HepG2 (cell line): ENCODE data around the gene HNRNPF. TPM values are rescaled to one million over a fixed set of nuclear protein-coding genes. Genes with fewer than 3 reads are reported as not detected.
A peak's percentile ranks its signal among the peaks of the same experiment; 100 is the strongest.

Experiments
- ATAC-seq: fragments of 200-7000 bp; cut with Tn5 transposase; 3 replicates; pipeline ENCODE4 v1.9.1; 2020; ENCODE audit warnings: mild to moderate bottlenecking, moderate library complexity
- BruUV-seq: library from RNA; stranded (reverse); fragments of 400-500 nt; replicated peaks from 2 replicates; lab custom pipeline; 2021; lab: Mats Ljungman, UMichigan
- CTCF ChIA-PET: fragments of 300-600 bp; formaldehyde crosslinking; extraction: SDS; loops from one replicate; lab custom pipeline; 2021; ENCODE audit warnings: low total read pairs, inconsistent platforms, low intra/inter-chr PET ratio; lab: Yijun Ruan, JAX
- POLR2A ChIA-PET: fragments of 350-600 bp; sonication (Branson Sonifier 250); formaldehyde crosslinking; loops from one replicate; lab custom pipeline; 2020; ENCODE audit warnings: antibody characterized with exemption, inconsistent platforms; lab: Yijun Ruan, JAX
- DNase-seq: peaks from one replicate; pipeline ENCODE4 v3.0.0-alpha.2; 2015; ENCODE audit warnings: low spot score
- FAIRE-seq: peaks from 3 replicates; lab custom pipeline; 2011; peaks lifted over from hg19 to GRCh38; lab: Jason Lieb, UNC
- H2AFZ ChIP-seq: one replicate; pipeline ENCODE4 v1.6.1; 2011; ENCODE audit warnings: low read length, inconsistent platforms
- H3K27ac ChIP-seq: fragments of 300-600 bp; 3 replicates; pipeline ENCODE4 v1.8.0; 2011; ENCODE audit warnings: mixed run types, mild to moderate bottlenecking, mixed read lengths, low read length, inconsistent platforms; ENCODE audit not compliant: insufficient read depth; ENCODE audit errors: extremely low read length
- H3K27me3 ChIP-seq, 2 experiments: fragments of 200-600 bp in 1 of 2; 2 replicates in 1 of 2; 3 replicates in 1 of 2; pipeline versions ENCODE4 v1.6.0 to v1.8.0; 2011; ENCODE audit warnings: low read length in 2 of 2, mild to moderate bottlenecking in 2 of 2, moderate library complexity in 2 of 2, inconsistent platforms in 1 of 2; ENCODE audit not compliant: insufficient read depth in 2 of 2, control insufficient read depth in 1 of 2
- H3K36me3 ChIP-seq, 2 experiments: fragments of 200-600 bp in 1 of 2; replicated peaks in 1 of 2; 2 replicates in 1 of 2; 3 replicates in 1 of 2; pipeline versions ENCODE4 v1.5.1 to v1.8.0; 2011; ENCODE audit warnings: low read length in 2 of 2, inconsistent platforms in 1 of 2; ENCODE audit not compliant: insufficient read depth in 2 of 2, control insufficient read depth in 1 of 2
- H3K4me1 ChIP-seq: 2 replicates; pipeline ENCODE4 v1.5.1; 2012; ENCODE audit warnings: low read length, inconsistent platforms; ENCODE audit not compliant: insufficient read depth
- H3K4me2 ChIP-seq: 2 replicates; pipeline ENCODE4 v1.6.0; 2011; ENCODE audit warnings: low read depth, low read length, inconsistent platforms
- H3K4me3 ChIP-seq, 3 experiments: fragments of 200-600 bp in 1 of 3; sonication (generic), shearing (Covaris generic) in 1 of 3; replicated peaks in 1 of 3; 2 replicates each; pipeline ENCODE4 v1.5.1; 2011 to 2016; ENCODE audit warnings: low read length in 3 of 3, inconsistent platforms in 2 of 3, low read depth in 2 of 3, mild to moderate bottlenecking in 2 of 3, control low read depth in 1 of 3, mixed read lengths in 1 of 3; ENCODE audit not compliant: insufficient read depth in 1 of 3
- H3K79me2 ChIP-seq: one replicate; pipeline ENCODE4 v1.6.1; 2011; ENCODE audit warnings: low read length, inconsistent platforms; ENCODE audit not compliant: insufficient read depth
- H3K9ac ChIP-seq: 2 replicates; pipeline ENCODE4 v1.6.0; 2011; ENCODE audit warnings: mild to moderate bottlenecking, low read depth, low read length, inconsistent platforms; ENCODE audit not compliant: insufficient read depth
- H3K9me3 ChIP-seq: 2 replicates; pipeline ENCODE4 v1.5.1; 2012; ENCODE audit warnings: mild to moderate bottlenecking, low read length
- H4K20me1 ChIP-seq: 2 replicates; pipeline ENCODE4 v1.6.0; 2011; ENCODE audit warnings: inconsistent platforms, mild to moderate bottlenecking, low read length, moderate library complexity; ENCODE audit not compliant: insufficient read depth
- ATRX ChIP-seq: sonication (generic); formaldehyde crosslinking; IDR thresholded peaks from 2 replicates; pipeline ENCODE4 v1.4.0; 2020; ENCODE audit warnings: missing genetic modification reagents, borderline replicate concordance
- CHCHD3 ChIP-seq: sonication (generic); formaldehyde crosslinking; IDR thresholded peaks from 2 replicates; pipeline ENCODE4 v1.8.0; 2022; ENCODE audit warnings: mild to moderate bottlenecking, missing genetic modification reagents, moderate library complexity
- DNMT3B ChIP-seq: conservative IDR thresholded peaks from 2 replicates; pipeline ENCODE4 v1.6.1; 2016; ENCODE audit warnings: missing biosample characterization, control low read depth
- EP300 ChIP-seq, 3 experiments: sonication (generic) in 1 of 3; formaldehyde crosslinking in 1 of 3; IDR thresholded peaks; 2 replicates each; pipeline versions ENCODE4 v1.5.1 to v1.6.1; 2011 to 2020; ENCODE audit warnings: low read depth in 2 of 3, low read length in 2 of 3, borderline replicate concordance in 1 of 3, improper control_type of control experiment in 1 of 3, mild to moderate bottlenecking in 1 of 3, missing genetic modification reagents in 1 of 3, moderate library complexity in 1 of 3
- HOXA9 ChIP-seq: sonication (generic); formaldehyde crosslinking; IDR thresholded peaks from 2 replicates; pipeline ENCODE4 v1.8.1; 2022; ENCODE audit warnings: missing genetic modification reagents, mild to moderate bottlenecking, moderate library complexity, borderline replicate concordance
- KLF6 ChIP-seq: IDR thresholded peaks from 2 replicates; pipeline ENCODE4 v1.8.0; 2016; ENCODE audit warnings: missing biosample characterization, missing genetic modification reagents
- SRSF1 ChIP-seq: fragments of 200-400 bp; formaldehyde crosslinking; optimal IDR thresholded peaks from 2 replicates; pipeline ENCODE3; 2017; ENCODE audit warnings: mild to moderate bottlenecking, low read depth, low read length, moderate library complexity
- ZNF207 ChIP-seq: fragments of 450-650 bp; IDR thresholded peaks from 2 replicates; pipeline ENCODE4 v1.6.1; 2016; ENCODE audit warnings: antibody characterized with exemption, borderline replicate concordance
- ZNF234 ChIP-seq: sonication (generic); formaldehyde crosslinking; conservative IDR thresholded peaks from 2 replicates; pipeline ENCODE4 v1.5.1; 2020; ENCODE audit warnings: mild to moderate bottlenecking, missing genetic modification reagents
- ZNF556 ChIP-seq: sonication (generic); formaldehyde crosslinking; IDR thresholded peaks from 2 replicates; pipeline ENCODE4 v1.4.0; 2020; ENCODE audit warnings: mild to moderate bottlenecking, missing genetic modification reagents, borderline replicate concordance
- ZNF558 ChIP-seq: sonication (generic); formaldehyde crosslinking; IDR thresholded peaks from 2 replicates; pipeline ENCODE4 v1.9.0; 2022; ENCODE audit warnings: mild to moderate bottlenecking, missing genetic modification reagents, borderline replicate concordance
- ZNF724P ChIP-seq: sonication (generic); formaldehyde crosslinking; IDR thresholded peaks from 2 replicates; pipeline ENCODE4 v1.8.0; 2022; ENCODE audit warnings: missing genetic modification reagents, borderline replicate concordance
- WGBS: methylation state at CpG from one replicate; pipeline ENCODE4 v1.1.6; 2017; ENCODE audit warnings: low lambda C conversion rate; 5-methylcytosine and 5-hydroxymethylcytosine counted together
- in situ Hi-C: cut with HindIII; loops from 2 replicates; pipeline ENCODE4 v1.10.0; 2017; ENCODE audit warnings: low pct_unique_long_range_greater_than_20kb; ENCODE audit not compliant: extremely low pct_ligation_motif_present
- intact Hi-C: fragments of 100-400 bp; cut with micrococcal nuclease; formaldehyde crosslinking; loops from one replicate; pipeline ENCODE4 v1.10.0; 2022; ENCODE audit not compliant: unreplicated experiment
- polyA plus RNA-seq, 8 experiments: library from polyadenylated mRNA; depleted of rRNA in 3 of 8; stranded (reverse) in 7 of 8; unstranded in 1 of 8; fragments of >200 nt; fragmentation: Illumina TruSeq in 4 of 8; extraction: Trizol in 4 of 8; gene quantifications; 2 replicates each; pipeline versions ENCODE4 v1.2.1 to v1.2.3, GENCODE V29; 2011 to 2016; ENCODE audit warnings: low read depth in 4 of 8, missing spikeins in 1 of 8, mixed read lengths in 1 of 8; ENCODE audit not compliant: insufficient read depth in 1 of 8
- total RNA-seq, 5 experiments: library from RNA; depleted of rRNA; stranded (reverse); fragments of >200 nt; fragmentation: Illumina TruSeq; extraction: Trizol; gene quantifications; 2 replicates each; pipeline ENCODE4 v1.2.3, GENCODE V29; 2016; ENCODE audit warnings: low read depth in 1 of 5
- TF ChIP-seq, protein P1 (sequence below): sonication (generic); formaldehyde crosslinking; IDR thresholded peaks from 2 replicates; pipeline ENCODE4 v1.4.0; 2020; ENCODE audit warnings: missing genetic modification reagents, low read depth, mild to moderate bottlenecking, borderline replicate concordance
- TF ChIP-seq, protein P2 (sequence below): sonication (generic); formaldehyde crosslinking; IDR thresholded peaks from 2 replicates; pipeline ENCODE4 v1.4.0; 2020; ENCODE audit warnings: low read depth, mild to moderate bottlenecking, missing genetic modification reagents
- TF ChIP-seq, protein P3 (sequence below), 2 experiments: IDR thresholded peaks; 2 replicates each; pipeline ENCODE4 v1.6.1; 2011 to 2012; ENCODE audit warnings: low read length in 2 of 2, borderline replicate concordance in 1 of 2, low read depth in 1 of 2, mild to moderate bottlenecking in 1 of 2, moderate library complexity in 1 of 2

Gene HNRNPF
- total and polyA plus RNA-seq, 2 of the 13 experiments (the other 11 are each of a cell fraction or from before 2014, with no cell fraction given) = 166 to 308 TPM

DNA sequence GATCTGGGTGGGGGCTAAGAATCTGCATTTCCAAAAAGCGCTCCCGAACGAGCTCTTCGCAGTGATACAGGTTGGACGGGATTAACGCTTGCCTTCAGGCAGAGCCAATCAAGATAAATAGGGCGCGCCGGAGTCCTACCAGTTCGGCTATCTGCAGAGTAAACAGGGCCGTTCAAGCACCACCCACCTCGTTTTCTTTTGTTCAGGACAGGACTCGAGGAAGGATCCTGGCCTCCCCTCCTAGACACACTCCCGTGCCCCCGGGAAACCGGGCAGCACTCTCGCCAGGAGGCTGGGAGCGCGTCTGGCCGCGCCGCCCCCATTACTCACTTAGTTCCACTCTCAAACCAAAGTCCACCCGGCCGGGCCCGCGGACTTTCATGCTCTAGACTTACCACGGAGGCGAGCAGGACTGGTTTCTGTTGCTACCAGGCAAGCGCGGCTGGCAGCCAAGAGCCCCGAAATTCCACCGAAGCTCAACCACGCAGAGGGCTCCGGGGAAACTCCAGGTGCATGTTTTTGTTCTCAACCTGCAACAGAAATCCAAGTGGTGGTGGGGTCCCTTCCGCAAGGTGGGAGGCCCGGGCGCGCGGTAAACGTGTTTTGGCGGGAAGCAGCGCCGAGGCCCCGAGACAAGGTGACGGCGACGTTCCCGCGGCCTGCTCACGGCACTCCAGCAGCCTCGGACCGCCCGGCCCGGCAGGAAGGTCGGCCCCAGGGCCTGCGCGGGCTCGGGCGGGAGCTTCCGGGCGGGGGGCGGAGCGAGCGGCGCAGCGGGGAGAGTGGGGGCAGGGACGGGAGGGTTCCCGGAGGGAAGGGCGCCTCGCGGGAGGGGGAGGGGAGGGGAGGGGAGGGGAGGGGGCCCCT, 12.7 kb downstream of the HNRNPF start:
- Histone ChIP-seq H3K9me3 (no peaks in the 10 kb centered on the region), H3K4me3 (peak overlapping the region; percentile 76 to 82 (median 79)), H3K27me3 (no peaks in the 10 kb centered on the region; a peak in 1 of 5 replicates), H3K9ac (peak overlapping the region; percentile 96), H3K79me2 (peaks cover 89% of the 10 kb centered on the region), H3K36me3 (peaks cover 14 to 37% of the 10 kb centered on the region in 2 experiments), H4K20me1 (peaks cover 78% of the 10 kb centered on the region), H3K27ac (peak overlapping the region; percentile 99), H3K4me1 (peaks cover 79% of the 10 kb centered on the region), H2AFZ (no peak overlapping the region), H3K4me2 (peak overlapping the region; percentile 89)
- ATAC-seq (peak; percentile 72), DNase-seq (peak; percentile 79), FAIRE-seq (no peak)
- BruUV-seq = TSS peak; percentile 28
- WGBS = 0% methylated on average over 19 of the region's 71 CpGs
- in situ Hi-C loops = no loop called here
- CTCF ChIA-PET = no interaction called here
- POLR2A ChIA-PET = interaction anchor here (0.6 to 5.6 kb wide), 15 partner anchors 8 to 46 kb away, joined by 3 to 51 read pairs (median 6); partner anchors contain the start of genes HNRNPF and ZNF487
- intact Hi-C loops = loop anchor here (1.0 to 5.0 kb wide), 2 partner anchors 25 to 41 kb away; partner anchors contain the start of gene ZNF487
- TF ChIP-seq ZNF558 (no peak; the same call in 1 of the 2 replicates), HOXA9 (CRISPR knock-in tag) (peak; percentile 66; the same call in 1 of the 2 replicates), ZNF207 (no peak), ZNF724P (peak; percentile 71), EP300 (IDR thresholded peaks at IDR 0.05; ENCODE audit: low read depth in 2 of 2, low read length in 2 of 2) (no peak), EP300 (CRISPR knock-in tag; IDR thresholded peaks at IDR 0.05; ENCODE audit: borderline replicate concordance) (0 out of 2 replicates have a peak, but pooled peaks have one; percentile 19), ZNF556 (CRISPR knock-in tag) (no peak), ZNF234 (CRISPR knock-in tag) (peak; percentile 76; the same call in 1 of the 2 replicates), ATRX (CRISPR knock-in tag) (no peak), DNMT3B (no peak), SRSF1 (peak; percentile 17), CHCHD3 (CRISPR knock-in tag) (0 out of 2 replicates have a peak, but pooled peaks have one; percentile 22), KLF6 (CRISPR knock-in tag) (no peak)
- TF ChIP-seq, protein P1, sequence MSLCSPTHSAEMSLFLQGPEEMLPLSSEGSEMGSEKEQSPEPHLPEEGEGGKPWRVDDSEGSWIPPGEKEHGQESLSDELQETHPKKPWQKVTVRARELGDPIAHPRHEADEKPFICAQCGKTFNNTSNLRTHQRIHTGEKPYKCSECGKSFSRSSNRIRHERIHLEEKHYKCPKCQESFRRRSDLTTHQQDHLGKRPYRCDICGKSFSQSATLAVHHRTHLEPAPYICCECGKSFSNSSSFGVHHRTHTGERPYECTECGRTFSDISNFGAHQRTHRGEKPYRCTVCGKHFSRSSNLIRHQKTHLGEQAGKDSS (CRISPR knock-in tag) = no peak
- TF ChIP-seq, protein P2, sequence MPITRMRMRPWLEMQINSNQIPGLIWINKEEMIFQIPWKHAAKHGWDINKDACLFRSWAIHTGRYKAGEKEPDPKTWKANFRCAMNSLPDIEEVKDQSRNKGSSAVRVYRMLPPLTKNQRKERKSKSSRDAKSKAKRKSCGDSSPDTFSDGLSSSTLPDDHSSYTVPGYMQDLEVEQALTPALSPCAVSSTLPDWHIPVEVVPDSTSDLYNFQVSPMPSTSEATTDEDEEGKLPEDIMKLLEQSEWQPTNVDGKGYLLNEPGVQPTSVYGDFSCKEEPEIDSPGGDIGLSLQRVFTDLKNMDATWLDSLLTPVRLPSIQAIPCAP (CRISPR knock-in tag) = 0 out of 2 replicates have a peak, but pooled peaks have one; percentile 3
- TF ChIP-seq, protein P3, sequence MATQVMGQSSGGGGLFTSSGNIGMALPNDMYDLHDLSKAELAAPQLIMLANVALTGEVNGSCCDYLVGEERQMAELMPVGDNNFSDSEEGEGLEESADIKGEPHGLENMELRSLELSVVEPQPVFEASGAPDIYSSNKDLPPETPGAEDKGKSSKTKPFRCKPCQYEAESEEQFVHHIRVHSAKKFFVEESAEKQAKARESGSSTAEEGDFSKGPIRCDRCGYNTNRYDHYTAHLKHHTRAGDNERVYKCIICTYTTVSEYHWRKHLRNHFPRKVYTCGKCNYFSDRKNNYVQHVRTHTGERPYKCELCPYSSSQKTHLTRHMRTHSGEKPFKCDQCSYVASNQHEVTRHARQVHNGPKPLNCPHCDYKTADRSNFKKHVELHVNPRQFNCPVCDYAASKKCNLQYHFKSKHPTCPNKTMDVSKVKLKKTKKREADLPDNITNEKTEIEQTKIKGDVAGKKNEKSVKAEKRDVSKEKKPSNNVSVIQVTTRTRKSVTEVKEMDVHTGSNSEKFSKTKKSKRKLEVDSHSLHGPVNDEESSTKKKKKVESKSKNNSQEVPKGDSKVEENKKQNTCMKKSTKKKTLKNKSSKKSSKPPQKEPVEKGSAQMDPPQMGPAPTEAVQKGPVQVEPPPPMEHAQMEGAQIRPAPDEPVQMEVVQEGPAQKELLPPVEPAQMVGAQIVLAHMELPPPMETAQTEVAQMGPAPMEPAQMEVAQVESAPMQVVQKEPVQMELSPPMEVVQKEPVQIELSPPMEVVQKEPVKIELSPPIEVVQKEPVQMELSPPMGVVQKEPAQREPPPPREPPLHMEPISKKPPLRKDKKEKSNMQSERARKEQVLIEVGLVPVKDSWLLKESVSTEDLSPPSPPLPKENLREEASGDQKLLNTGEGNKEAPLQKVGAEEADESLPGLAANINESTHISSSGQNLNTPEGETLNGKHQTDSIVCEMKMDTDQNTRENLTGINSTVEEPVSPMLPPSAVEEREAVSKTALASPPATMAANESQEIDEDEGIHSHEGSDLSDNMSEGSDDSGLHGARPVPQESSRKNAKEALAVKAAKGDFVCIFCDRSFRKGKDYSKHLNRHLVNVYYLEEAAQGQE (IDR thresholded peaks at IDR 0.05; ENCODE audit: borderline replicate concordance in 1 of 2, low read depth in 1 of 2, low read length in 2 of 2) = 0 out of 4 replicates have a peak, but pooled peaks of 1 of the 2 experiments have one; percentile 10
